ENCODE measurements around the gene AGPAT4.
"Not testable (repeated sequence)": the region's sequence is repeated elsewhere in the genome, so short reads cannot be mapped to it uniquely, and the experiment has no call there.

The AGPAT4 gene

GRCh38 chr6:161138543-161139303 is 135.1 kb downstream of the AGPAT4 start:
- DNase-seq (ENCODE audit: low spot score): no peak

DNA sequence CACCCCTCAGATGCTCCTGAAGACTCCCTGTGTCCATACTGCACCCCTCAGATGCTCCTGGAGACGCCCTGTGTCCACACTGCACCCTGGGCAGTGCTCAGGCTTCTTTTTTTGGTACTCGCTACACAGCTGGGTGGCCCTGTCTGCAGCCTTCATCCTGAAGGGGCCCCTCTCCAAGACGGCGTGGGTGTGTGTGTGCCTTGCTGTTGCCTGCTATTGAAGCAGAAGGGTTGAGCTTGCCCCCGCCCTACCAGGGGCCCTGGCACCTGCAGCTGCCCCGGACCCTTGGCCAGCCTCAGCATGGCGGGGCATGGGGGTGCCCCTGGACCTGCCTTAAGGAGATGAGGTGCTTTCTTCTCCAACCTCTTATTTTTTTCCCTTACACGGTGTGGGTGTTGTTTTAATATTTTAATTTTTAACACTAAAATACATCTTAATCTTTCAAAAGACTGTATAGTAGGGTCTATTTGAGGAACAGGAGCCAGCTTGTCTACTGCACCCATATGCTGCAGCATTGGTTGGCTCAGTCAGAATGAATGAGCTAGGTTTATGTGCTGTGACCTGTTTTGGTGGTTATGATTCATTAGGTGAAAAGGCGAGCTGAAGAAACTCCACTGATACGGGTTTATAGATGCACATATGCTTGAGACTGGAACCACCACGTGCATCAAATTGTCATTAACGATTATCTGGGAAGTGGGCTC is 135.9 kb downstream of the AGPAT4 start:
- DNase-seq (ENCODE audit: low spot score): no peak

GRCh38 chr6:161137320-161137719 is 136.5 kb downstream of the AGPAT4 start:
- no peak for DNase-seq (ENCODE audit: low spot score)

DNA sequence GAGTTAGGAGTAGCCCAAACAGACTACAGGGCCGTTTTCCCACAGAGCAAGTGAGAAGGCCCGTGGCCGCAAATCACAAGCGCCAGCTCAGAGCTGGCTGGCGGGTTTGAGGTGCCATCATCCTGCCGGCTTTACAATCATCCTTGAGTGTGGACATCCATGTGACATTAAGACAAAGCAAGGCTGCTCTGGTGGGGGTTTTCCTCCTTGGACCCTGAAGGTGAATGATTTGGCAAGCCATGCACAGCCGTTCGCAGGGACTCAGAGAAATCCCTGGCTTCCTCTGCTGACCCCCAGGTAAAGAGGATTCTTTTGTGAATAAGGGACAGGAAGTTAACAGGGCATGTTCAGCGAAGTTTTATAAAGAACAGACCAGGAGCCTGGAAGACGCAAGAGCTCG is 137.2 kb downstream of the AGPAT4 start:
- DNase-seq (ENCODE audit: low spot score): no peak

DNA sequence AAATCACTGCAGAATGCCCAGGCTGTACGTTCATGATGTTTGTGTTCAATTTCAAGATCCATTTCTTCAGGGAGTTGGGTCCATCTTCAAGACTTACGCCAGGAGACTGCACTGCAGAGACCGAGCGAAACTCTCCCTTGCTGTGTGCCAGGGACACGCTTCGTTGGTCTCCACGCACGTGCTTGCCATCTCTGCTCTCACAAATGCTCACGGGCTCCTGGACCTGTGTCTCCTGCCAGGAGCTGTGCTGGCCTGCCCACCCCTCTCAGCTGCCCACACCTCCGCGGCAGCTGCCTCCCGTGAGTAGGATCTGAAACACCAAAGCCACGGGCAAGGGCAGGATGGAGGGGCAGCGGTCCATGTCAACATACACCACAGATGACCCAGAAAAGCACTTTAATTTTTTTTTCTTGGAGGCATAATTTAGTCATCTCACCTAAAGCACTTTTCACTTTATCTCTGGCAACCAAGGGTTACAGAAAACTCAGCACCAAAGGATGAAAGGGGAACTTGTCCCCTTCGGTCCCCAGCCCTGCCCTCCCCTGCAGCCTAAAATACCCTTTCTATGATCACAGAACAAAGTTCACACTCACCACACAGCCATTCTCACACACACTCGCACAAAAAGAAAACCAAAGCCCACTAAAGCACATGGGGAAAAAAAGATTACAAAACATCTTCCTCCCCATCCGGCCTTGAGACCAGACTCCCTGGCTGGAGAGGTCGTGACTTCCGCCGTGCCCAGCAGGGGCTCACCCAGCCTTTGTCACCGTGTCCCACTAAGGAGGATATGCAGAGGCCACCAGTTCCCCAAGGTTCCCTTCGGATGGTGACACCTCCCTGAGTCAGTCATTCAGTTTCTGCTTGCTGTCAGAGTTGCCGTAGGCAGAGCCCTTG is 137.9 kb downstream of the AGPAT4 start:
- no peak for DNase-seq (ENCODE audit: low spot score)

DNA sequence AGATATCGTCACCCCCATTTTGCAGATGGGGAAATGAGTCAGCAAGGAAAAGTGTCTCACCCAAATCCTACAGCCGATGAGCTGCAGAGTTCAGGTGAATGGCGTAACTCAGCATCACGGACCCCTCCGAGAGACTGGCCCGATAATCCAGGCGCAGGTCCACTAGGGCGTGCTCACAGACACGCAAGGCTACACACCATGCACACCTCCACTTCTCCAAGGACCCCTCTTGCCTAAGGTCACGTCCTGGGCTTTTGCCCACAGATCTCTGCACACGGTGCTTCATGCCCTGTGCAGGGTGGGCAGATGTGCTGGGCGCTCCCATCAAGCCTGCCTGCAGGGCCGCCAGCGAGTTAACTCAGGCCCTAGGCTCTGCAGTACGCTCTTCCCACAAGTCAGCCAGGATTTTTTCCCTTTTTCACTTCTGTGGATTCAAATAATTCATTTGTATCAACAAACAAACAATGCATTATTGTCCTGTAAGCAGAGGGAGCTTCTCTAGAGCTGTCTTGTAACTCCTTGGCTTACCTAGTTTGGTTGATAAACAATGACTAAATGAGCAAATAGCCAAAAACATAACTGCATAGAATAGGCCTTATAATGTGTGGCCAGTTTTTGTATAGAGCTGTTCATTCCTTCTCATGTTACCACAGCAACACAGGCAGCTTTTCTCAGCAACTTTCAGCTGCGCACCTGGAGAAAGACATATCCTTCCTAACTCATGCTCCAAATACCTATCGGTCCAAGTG is 139.1 kb downstream of the AGPAT4 start:
- DNase-seq (ENCODE audit: low spot score): no peak

- DNase-seq (ENCODE audit: low spot score): no peak
Observed at GRCh38 chr6:161133963-161134362, 139.9 kb downstream of the AGPAT4 start.

DNA sequence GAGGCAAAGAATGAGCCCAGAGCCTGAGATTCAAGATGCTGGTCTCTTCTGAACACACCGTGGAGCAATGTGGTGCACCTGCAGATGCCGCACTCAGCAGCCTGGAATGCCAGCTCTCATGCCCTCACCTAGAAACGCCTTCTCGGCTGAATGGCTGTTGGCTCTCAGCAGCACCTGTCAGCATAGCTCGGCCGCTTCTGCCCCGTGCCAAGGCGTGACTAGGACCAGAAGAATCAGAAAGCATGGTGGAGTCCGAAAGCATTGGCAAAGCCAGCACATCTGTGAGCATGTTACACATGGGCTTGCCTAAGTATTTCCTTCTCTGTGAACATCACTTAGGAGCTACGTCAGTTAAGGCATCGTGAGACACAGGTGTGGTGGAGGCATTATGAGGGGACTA is 141.5 kb downstream of the AGPAT4 start:
- DNase-seq (ENCODE audit: low spot score): no peak

- no peak for DNase-seq (ENCODE audit: low spot score)
Observed at GRCh38 chr6:161130967-161131766, 142.7 kb downstream of the AGPAT4 start.

GRCh38 chr6:161130541-161130940 is 143.3 kb downstream of the AGPAT4 start:
- DNase-seq (ENCODE audit: low spot score): no peak

DNA sequence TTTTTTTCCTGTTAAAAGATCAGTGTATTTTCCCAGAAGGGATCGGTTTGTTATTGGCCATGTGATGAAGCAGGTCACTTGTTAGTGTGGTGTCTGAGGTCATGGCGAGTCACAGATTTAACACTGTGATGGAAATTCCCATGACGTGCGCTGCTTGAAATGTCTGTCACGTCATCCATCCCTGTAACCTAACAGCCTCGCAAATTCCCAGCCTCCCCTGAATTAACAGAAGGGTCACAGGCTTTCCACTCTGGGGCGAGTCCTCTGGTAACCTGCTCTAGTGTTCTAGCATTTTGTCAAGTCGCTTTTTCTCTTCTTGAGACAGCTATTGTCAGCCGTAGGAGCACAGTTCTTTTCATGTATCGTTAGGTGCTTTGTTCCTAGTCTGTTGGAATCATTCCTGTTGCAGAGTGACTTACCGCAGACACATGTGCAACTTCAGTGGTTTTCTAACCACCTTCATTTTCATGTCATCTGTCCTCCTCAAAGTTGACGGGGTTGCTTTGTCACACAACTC is 145.1 kb downstream of the AGPAT4 start:
- DNase-seq (ENCODE audit: low spot score): no peak

- no peak for DNase-seq (ENCODE audit: low spot score)
Observed at GRCh38 chr6:161128230-161128629, 145.6 kb downstream of the AGPAT4 start.

DNA sequence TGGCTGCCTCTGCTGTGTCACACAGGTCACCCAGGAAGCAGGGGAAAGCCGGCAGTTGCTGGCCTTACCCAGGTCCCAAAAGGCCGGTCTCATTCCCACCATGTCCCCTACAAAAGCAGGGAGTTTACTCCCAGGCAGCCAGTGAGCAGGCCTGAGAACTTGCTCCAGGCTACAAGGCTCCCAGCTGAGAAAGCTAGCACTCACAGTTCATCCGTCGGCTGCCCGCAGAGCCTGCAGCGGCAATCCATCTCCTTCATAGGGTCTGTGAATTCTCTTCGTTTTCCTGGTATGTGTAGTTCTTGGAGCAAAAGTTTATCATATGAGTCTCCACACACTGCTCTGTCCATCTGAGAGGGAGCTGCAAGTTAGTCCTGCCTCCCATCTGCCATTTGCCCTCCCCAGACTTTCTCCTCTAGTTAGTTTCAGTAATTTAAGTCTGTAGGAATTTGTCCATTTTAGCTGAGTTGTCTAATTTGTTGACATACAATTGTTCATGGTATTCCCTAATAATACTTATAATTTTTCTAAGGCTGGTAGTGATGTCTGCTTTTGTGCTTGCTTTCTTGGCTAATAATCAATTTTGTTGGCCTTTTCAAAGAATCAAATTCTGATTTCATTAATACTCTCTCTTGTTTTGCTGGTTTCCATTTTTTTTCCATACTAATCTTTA is 146.7 kb downstream of the AGPAT4 start:
- no peak for DNase-seq (ENCODE audit: low spot score)

DNA sequence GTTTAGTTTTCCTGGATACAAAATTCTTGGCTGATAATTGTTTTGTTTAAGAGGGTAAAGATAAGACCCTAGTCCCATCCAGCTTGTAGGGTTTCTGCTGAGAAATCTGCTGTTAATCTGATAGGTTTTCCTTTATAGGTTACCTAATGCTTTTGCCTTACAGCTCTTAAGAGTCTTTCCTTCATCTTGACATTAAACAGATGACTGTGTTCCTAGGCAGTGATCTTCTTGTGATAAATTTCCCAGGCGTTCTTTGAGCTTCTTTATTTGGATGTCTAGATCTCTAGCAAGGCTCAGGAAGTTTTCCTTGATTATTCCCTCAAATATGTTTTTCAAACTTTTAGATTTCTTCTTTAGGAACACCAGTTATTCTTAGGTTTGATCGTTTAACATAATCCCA is 148.3 kb downstream of the AGPAT4 start:
- DNase-seq (ENCODE audit: low spot score): no peak

GRCh38 chr6:161123319-161123718 is 150.5 kb downstream of the AGPAT4 start:
- DNase-seq (ENCODE audit: low spot score): not testable (repeated sequence)

- DNase-seq (ENCODE audit: low spot score): no peak
Observed at GRCh38 chr6:161117942-161118341, 155.9 kb downstream of the AGPAT4 start.

GRCh38 chr6:161117308-161117707 is 156.6 kb downstream of the AGPAT4 start:
- no peak for DNase-seq (ENCODE audit: low spot score)

GRCh38 chr6:161116554-161116953 is 157.3 kb downstream of the AGPAT4 start:
- no peak for DNase-seq (ENCODE audit: low spot score)

DNA sequence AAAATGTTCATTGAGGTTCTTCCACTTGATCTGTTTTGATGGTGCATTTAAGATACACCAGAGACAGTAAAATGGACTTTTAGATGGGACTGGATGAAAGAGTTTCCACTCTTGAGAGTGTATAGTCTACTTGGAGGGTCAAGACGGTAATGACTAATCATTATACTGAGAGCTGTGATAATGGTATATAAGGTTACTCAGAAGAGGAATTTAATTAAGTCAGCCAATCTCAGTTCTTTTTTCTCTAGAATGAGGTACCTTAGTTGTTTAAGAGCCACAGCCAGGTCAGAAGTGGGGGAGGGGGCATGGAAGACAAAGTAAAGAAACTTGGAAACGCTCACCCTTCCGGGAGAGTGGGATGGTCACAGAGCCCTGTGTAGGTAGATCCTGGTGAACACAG is 158.4 kb downstream of the AGPAT4 start:
- no peak for DNase-seq (ENCODE audit: low spot score)

DNA sequence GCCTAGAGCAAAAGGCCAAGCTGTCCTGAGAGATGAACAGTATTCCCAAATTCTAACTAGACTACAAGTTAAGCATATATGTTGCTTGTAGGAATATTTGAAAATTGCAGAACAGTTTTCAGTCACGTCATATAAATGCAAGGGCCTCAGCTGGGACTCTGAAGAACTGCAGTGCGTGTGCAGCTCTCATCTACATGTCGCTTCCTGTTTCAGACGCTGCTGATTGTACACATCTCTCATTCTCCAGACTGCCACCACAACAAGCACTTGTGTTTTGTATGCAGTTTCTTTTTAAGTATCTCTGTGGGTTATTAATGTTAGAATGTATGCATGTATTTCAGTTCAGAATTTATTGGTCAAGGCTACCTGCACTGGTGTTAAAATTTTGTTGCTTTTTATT is 162.6 kb downstream of the AGPAT4 start:
- peak; percentile 33 for DNase-seq (ENCODE audit: low spot score)
